ENCODE results near the gene VAV1. TPM values are rescaled to one million over a fixed set of nuclear protein-coding genes. Genes with fewer than 3 reads are reported as not detected.

Gene VAV1
- total and polyA plus RNA-seq, 10 of the 15 experiments (the other 5 are each of a cell fraction or from before 2014, with no cell fraction given) = 1.6 to 76.8 (median 40.7) TPM

DNA sequence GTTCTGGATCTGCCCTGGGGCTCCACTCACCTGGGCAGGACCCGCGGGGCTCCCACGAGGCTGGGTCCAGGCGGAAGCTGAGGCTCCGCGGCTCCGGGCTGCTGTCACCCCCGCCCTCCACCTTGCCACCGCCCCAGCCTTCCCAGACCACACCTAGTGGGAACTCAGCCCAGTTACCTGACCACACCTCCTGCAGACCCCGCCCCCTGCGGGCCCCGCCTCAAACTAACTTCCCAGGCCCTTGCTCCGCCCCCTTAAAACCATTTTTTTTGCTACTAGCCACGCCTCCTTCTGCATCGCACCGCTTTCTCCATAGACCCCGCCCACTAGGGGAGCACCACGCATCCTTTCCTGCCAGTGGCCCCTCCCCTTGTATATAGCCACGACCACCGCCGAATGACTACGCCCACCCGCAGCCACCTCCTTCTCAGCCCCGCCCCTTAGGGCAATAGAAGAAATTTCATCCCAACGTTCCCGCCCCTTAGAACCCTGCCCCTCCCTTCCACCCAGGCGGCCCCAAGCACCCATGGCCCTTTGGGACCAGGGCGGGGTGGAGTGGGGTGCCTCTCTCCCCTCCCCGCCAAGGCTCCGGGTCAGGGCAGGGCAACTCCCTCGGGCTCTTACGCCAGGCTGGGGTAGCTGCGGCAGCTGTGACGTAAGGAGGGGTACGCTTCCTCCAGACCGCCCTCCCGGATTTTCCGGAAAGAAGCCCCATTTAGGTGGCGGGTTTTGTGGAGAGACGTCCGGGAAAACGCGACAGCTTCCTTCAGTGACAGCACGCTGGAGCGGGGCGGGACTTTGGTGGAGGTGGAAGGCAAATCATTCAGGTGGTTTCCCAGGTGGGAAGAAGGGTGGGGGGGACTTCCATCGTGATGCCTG, 4.9 kb upstream of the VAV1 start, which contains the start of gene SH2D3A (continued):
- TF ChIP-seq RCOR1 (conservative IDR thresholded peaks at IDR 0.05; ENCODE audit: low read depth, low read length) = peak; percentile 47; the same call in 1 of the 2 replicates

DNA sequence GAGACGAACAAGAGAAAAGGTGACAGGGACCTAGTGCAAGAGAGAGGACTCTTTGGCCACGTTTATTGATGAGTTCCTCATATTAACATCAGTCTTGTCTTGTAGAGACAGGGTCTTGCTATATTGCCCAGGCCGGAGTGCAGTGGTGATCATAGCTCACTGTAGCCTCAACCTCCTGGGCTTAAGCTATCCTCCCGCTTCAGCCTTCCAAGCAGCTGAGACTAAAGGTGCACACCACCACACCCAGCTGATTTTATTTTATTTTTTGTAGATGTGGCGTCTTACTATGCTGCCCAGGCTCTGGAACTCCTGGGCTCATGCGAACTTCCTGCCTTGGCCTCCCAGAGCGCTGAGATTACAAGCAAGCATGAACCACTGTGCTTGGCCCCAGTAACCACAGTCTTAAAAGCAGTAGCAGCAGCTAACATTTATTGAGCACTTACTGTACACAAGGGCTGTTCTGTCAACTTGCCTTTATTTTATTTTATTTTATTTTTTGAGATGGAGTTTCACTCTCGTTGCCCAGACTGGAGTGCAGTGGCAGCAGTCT, 4.2 kb upstream of the VAV1 start:
- POLR2A ChIA-PET = interaction anchor here (0.6 to 3.0 kb wide), 9 partner anchors 12 to 870 kb away, joined by 3 to 19 read pairs (median 4); partner anchors contain the start of gene GPR108

More for the DNA sequence above, 4.2 kb upstream of the VAV1 start:
- H4K20me1 ChIP-seq (ENCODE audit: control insufficient read depth, insufficient read depth) = no peaks in the 10 kb centered on the region
- peak overlapping the region; percentile 96 for H3K4me2 ChIP-seq (ENCODE audit: control insufficient read depth, insufficient read depth)
- peak overlapping the region; percentile 85; the same call in 1 of the 2 replicates for H3K4me3 ChIP-seq
- peak overlapping the region; percentile 92 for H2AFZ ChIP-seq (ENCODE audit: control insufficient read depth, low read depth, low read length)
- H3K27ac ChIP-seq (ENCODE audit: control insufficient read depth, insufficient read depth) = peak overlapping the region; percentile 83
- TF ChIP-seq, protein P1, sequence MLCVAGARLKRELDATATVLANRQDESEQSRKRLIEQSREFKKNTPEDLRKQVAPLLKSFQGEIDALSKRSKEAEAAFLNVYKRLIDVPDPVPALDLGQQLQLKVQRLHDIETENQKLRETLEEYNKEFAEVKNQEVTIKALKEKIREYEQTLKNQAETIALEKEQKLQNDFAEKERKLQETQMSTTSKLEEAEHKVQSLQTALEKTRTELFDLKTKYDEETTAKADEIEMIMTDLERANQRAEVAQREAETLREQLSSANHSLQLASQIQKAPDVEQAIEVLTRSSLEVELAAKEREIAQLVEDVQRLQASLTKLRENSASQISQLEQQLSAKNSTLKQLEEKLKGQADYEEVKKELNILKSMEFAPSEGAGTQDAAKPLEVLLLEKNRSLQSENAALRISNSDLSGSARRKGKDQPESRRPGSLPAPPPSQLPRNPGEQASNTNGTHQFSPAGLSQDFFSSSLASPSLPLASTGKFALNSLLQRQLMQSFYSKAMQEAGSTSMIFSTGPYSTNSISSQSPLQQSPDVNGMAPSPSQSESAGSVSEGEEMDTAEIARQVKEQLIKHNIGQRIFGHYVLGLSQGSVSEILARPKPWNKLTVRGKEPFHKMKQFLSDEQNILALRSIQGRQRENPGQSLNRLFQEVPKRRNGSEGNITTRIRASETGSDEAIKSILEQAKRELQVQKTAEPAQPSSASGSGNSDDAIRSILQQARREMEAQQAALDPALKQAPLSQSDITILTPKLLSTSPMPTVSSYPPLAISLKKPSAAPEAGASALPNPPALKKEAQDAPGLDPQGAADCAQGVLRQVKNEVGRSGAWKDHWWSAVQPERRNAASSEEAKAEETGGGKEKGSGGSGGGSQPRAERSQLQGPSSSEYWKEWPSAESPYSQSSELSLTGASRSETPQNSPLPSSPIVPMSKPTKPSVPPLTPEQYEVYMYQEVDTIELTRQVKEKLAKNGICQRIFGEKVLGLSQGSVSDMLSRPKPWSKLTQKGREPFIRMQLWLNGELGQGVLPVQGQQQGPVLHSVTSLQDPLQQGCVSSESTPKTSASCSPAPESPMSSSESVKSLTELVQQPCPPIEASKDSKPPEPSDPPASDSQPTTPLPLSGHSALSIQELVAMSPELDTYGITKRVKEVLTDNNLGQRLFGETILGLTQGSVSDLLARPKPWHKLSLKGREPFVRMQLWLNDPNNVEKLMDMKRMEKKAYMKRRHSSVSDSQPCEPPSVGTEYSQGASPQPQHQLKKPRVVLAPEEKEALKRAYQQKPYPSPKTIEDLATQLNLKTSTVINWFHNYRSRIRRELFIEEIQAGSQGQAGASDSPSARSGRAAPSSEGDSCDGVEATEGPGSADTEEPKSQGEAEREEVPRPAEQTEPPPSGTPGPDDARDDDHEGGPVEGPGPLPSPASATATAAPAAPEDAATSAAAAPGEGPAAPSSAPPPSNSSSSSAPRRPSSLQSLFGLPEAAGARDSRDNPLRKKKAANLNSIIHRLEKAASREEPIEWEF (IDR thresholded peaks at IDR 0.05; ENCODE audit: insufficient replicate concordance, low read depth, low read length) = no peak
- TF ChIP-seq IKZF1 (conservative IDR thresholded peaks at IDR 0.05) = 0 out of 2 replicates have a peak, but pooled peaks have one; percentile 38
- TF ChIP-seq SPI1 (IDR thresholded peaks at IDR 0.05; ENCODE audit: borderline replicate concordance, insufficient read depth, low read depth, low read length) = peak; percentile 12; the same call in 1 of the 2 replicates
- no peak for TF ChIP-seq TCF12 (IDR thresholded peaks at IDR 0.05; ENCODE audit: low read depth, low read length)
- peak; percentile 72; the same call in 1 of the 2 replicates for TF ChIP-seq SMARCA5 (IDR thresholded peaks at IDR 0.05)
- 36% methylated on average over 8 of the region's 8 CpGs for WGBS (ENCODE audit: insufficient coverage, insufficient replicate concordance, low lambda C conversion rate, missing lambda C conversion rate)
- peak overlapping the region; percentile 76 for H3K9ac ChIP-seq (ENCODE audit: control insufficient read depth, insufficient read depth, low read length)
- peaks cover 17% of the 10 kb centered on the region for H3K79me2 ChIP-seq (ENCODE audit: control insufficient read depth, insufficient read depth, low read length)
- no peak for DNase-seq (ENCODE audit: low read depth, low spot score)
- no peaks in the 10 kb centered on the region for H3K27me3 ChIP-seq (replicated peaks in 1 of 2; ENCODE audit: control insufficient read depth in 2 of 2, insufficient read depth in 2 of 2, low read length in 1 of 2)
- no peaks in the 10 kb centered on the region for H3K9me3 ChIP-seq (replicated peaks; ENCODE audit: control insufficient read depth, insufficient read depth, low read length)
- no peaks in the 10 kb centered on the region for H3K36me3 ChIP-seq (ENCODE audit: control insufficient read depth in 2 of 2, insufficient read depth in 2 of 2, low read length in 1 of 2)
- no peak for ATAC-seq
- BruUV-seq (replicated peaks) = TSS peak; percentile 69
- H3K4me1 ChIP-seq (ENCODE audit: control insufficient read depth, insufficient read depth, low read length) = peaks cover 23% of the 10 kb centered on the region
- ChIA-PET RAD21 (ENCODE audit: unreplicated experiment) (interaction anchor here (0.6 to 8.3 kb wide), 7 partner anchors 30 to 385 kb away, joined by 3 to 98 read pairs (median 8); partner anchors contain the start of gene GPR108), CTCF (interaction anchor here (0.7 to 7.3 kb wide), 12 partner anchors 10 to 577 kb away, joined by 3 to 79 read pairs (median 6); partner anchors contain the start of genes DENND1C and GPR108), SMC1A (ENCODE audit: uncharacterized antibody, unreplicated experiment) (interaction anchor here (0.6 to 4.0 kb wide), 15 partner anchors 11 to 718 kb away, joined by 3 to 37 read pairs (median 4); partner anchors contain the start of genes GPR108 and ZNF557)
- intact Hi-C loops (cut with micrococcal nuclease; ENCODE audit: unreplicated experiment) (loop anchor here (2.0 to 5.0 kb wide), 2 partner anchors 176 to 252 kb away; partner anchors contain the start of gene CD70), in situ Hi-C loops (cut with MboI) (no loop called here)
- FAIRE-seq = peak; percentile 52

Measured in GM12878 (cell line).